ENCODE data around the gene MRLN.
"Not testable (repeated sequence)": the region's sequence is repeated elsewhere in the genome, so short reads cannot be mapped to it uniquely, and the experiment has no call there.

Gene MRLN

GRCh38 chr10:59762505-59762904 lies 9.2 kb upstream of the MRLN start:
- no peak overlapping the region for H3K27ac Mint-ChIP-seq

GRCh38 chr10:59757966-59758365 lies 4.7 kb upstream of the MRLN start:
- H3K27me3 Mint-ChIP-seq: no peaks in the 10 kb centered on the region
- H3K27ac Mint-ChIP-seq: no peak overlapping the region
- H3K4me1 Mint-ChIP-seq: no peaks in the 10 kb centered on the region
- H3K9me3 Mint-ChIP-seq: no peaks in the 10 kb centered on the region
- H3K36me3 Mint-ChIP-seq: no peaks in the 10 kb centered on the region
- H3K4me3 Mint-ChIP-seq: no peak overlapping the region
- peak; percentile 47 for ATAC-seq

More at GRCh38 chr10:59762505-59762904, 9.2 kb upstream of the MRLN start:
- Mint-ChIP-seq H3K27me3 (peaks cover 13% of the 10 kb centered on the region), H3K9me3 (no peaks in the 10 kb centered on the region), H3K4me3 (no peak overlapping the region), H3K4me1 (no peaks in the 10 kb centered on the region), H3K36me3 (no peaks in the 10 kb centered on the region)
- ATAC-seq: no peak

GRCh38 chr10:59754951-59755350 lies 1.7 kb upstream of the MRLN start:
- Mint-ChIP-seq H3K27me3 (peaks cover 15% of the 10 kb centered on the region), H3K27ac (no peak overlapping the region), H3K4me1 (no peaks in the 10 kb centered on the region), H3K36me3 (no peaks in the 10 kb centered on the region), H3K9me3 (no peaks in the 10 kb centered on the region), H3K4me3 (no peak overlapping the region)
- ATAC-seq: no peak

DNA sequence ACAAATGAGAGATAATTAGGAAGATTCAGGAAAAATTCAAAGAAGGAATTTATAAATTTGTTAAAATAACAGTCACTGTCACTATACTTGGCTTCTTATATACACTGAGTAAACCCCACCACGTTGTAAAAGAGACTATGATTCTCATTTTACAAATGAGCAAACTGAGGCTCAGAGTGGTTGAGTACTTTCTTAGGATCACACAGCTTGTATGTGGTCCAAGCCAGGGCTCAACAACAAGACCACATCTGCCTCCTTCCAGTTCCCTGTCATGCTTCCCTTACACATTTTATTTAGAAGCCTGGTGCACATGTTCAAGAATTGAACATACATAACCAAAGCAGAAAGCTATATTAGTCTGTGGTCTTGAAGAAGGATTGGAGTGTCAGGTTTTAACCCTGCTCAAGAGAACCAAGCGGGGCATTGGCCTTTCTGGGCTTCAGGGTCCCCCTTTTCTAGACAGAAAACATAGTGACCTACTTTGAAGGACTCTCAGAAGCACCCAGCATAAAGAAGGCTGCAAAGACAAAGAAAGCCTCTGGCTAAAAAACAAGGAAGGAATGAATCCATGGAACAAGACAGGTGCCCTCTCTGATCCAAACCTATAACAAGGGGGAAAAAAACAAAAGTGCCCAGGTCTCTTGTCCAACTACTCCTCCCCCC lies 846 bp downstream of the MRLN start:
- no peak overlapping the region for H3K27ac Mint-ChIP-seq
- H3K9me3 Mint-ChIP-seq: no peaks in the 10 kb centered on the region
- ATAC-seq: no peak
- peaks cover 29% of the 10 kb centered on the region for H3K27me3 Mint-ChIP-seq
- no peaks in the 10 kb centered on the region for H3K4me1 Mint-ChIP-seq
- no peak overlapping the region for H3K4me3 Mint-ChIP-seq
- H3K36me3 Mint-ChIP-seq: no peaks in the 10 kb centered on the region

GRCh38 chr10:59750155-59750945 lies 2.9 kb downstream of the MRLN start:
- H3K4me1 Mint-ChIP-seq: no peaks in the 10 kb centered on the region
- H3K36me3 Mint-ChIP-seq: no peaks in the 10 kb centered on the region
- ATAC-seq: no peak
- H3K27me3 Mint-ChIP-seq: peaks cover 29% of the 10 kb centered on the region
- H3K4me3 Mint-ChIP-seq: no peak overlapping the region
- H3K27ac Mint-ChIP-seq: no peak overlapping the region
- H3K9me3 Mint-ChIP-seq: no peaks in the 10 kb centered on the region

DNA sequence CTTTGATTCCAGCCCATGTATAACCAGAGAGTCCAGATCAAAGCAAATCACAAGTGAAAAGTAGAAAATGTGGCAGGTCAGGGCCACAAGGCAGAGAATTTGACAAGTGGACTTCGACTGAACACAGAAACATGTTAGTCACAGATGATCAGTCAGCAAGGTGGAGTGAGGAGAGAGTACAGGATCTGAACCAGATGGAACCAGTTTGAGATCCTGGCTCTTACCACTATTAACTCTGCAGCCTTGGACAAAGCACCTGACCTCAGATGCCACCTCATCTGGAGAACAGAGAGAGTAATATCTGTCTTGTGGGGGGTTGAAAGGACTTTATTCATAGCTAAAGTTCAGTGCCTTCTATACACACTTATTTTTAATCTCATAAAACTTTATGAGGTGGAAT lies 4.4 kb downstream of the MRLN start:
- no peak for ATAC-seq
- no peak overlapping the region for H3K4me3 Mint-ChIP-seq
- H3K4me1 Mint-ChIP-seq: no peaks in the 10 kb centered on the region
- H3K27me3 Mint-ChIP-seq: peaks cover 29% of the 10 kb centered on the region
- H3K27ac Mint-ChIP-seq: no peak overlapping the region
- H3K36me3 Mint-ChIP-seq: no peaks in the 10 kb centered on the region
- no peaks in the 10 kb centered on the region for H3K9me3 Mint-ChIP-seq

GRCh38 chr10:59745163-59745650 lies 8.0 kb downstream of the MRLN start:
- Mint-ChIP-seq H3K9me3 (peaks cover 2% of the 10 kb centered on the region), H3K27ac (no peak overlapping the region), H3K4me1 (no peaks in the 10 kb centered on the region), H3K27me3 (peaks cover 17% of the 10 kb centered on the region), H3K36me3 (no peaks in the 10 kb centered on the region), H3K4me3 (no peak overlapping the region)
- no peak for ATAC-seq

- peaks cover 13% of the 10 kb centered on the region for H3K27me3 Mint-ChIP-seq
- H3K4me1 Mint-ChIP-seq, H3K4me3 Mint-ChIP-seq, ATAC-seq, H3K27ac Mint-ChIP-seq, H3K9me3 Mint-ChIP-seq, H3K36me3 Mint-ChIP-seq: not testable (repeated sequence)
Measured at GRCh38 chr10:59744762-59745161, 8.5 kb downstream of the MRLN start.

GRCh38 chr10:59744156-59744555 lies 9.1 kb downstream of the MRLN start:
- not testable (repeated sequence) for ATAC-seq

DNA sequence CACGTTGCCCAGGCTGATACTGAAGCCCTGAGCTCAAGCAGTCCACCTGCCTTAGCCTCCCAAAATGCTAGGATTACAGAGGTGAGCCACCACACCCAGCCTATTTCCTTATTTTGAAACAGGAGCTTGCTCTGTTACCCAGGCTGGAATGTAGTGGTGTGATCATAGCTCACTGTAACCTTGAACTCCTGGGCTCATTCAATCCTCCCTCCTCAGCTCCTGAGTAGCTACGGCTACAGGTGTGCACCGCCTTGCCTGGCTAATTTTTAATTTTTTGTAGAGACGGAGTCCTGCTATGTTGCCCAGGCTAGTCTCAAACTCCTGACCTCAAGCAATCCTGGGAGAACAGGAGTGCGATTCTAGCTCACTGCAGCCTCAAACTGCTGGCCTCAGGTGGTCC lies 11.7 kb downstream of the MRLN start:
- Mint-ChIP-seq H3K9me3 (peaks cover 2% of the 10 kb centered on the region), H3K27me3 (peaks cover 10% of the 10 kb centered on the region), H3K4me1 (no peaks in the 10 kb centered on the region), H3K27ac (no peak overlapping the region), H3K36me3 (no peaks in the 10 kb centered on the region), H3K4me3 (no peak overlapping the region)
- no peak for ATAC-seq

More at GRCh38 chr10:59744156-59744555, 9.1 kb downstream of the MRLN start:
- not testable (repeated sequence) for H3K27ac Mint-ChIP-seq, H3K36me3 Mint-ChIP-seq, H3K4me3 Mint-ChIP-seq, H3K9me3 Mint-ChIP-seq, H3K4me1 Mint-ChIP-seq
- H3K27me3 Mint-ChIP-seq: peaks cover 13% of the 10 kb centered on the region

- H3K4me1 Mint-ChIP-seq: no peaks in the 10 kb centered on the region
- H3K27me3 Mint-ChIP-seq: peaks cover 10% of the 10 kb centered on the region
- no peak for ATAC-seq
- H3K36me3 Mint-ChIP-seq: no peaks in the 10 kb centered on the region
- H3K27ac Mint-ChIP-seq: no peak overlapping the region
- H3K4me3 Mint-ChIP-seq: no peak overlapping the region
- peaks cover 2% of the 10 kb centered on the region for H3K9me3 Mint-ChIP-seq
Measured at GRCh38 chr10:59741048-59741447, 12.2 kb downstream of the MRLN start.

GRCh38 chr10:59736749-59737148 lies 16.5 kb downstream of the MRLN start:
- Mint-ChIP-seq H3K4me1 (peaks cover 7% of the 10 kb centered on the region), H3K27ac (no peak overlapping the region), H3K27me3 (peaks cover 25% of the 10 kb centered on the region), H3K36me3 (no peaks in the 10 kb centered on the region), H3K4me3 (no peak overlapping the region), H3K9me3 (no peaks in the 10 kb centered on the region)
- ATAC-seq: no peak

DNA sequence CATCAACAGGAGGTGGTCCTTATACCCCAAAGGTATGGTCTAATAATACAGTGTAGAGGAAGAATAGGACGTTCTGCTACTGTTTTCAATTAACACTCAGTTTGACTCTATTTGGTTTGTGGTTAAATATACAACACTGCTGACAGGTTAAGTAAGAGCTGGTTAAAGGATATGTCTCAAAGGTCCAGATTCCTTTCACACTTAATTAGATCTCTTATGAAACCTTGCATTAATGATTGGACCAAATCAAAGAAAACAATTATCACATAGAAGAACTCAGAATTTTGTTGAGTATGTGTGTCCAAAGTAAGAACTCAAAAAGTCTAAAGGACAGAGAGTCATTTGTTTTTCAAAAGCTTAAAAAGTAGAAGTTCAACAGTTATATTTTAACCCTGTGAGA lies 18.0 kb downstream of the MRLN start:
- Mint-ChIP-seq H3K9me3 (no peaks in the 10 kb centered on the region), H3K4me1 (peaks cover 7% of the 10 kb centered on the region), H3K27ac (no peak overlapping the region), H3K4me3 (no peak overlapping the region), H3K27me3 (peaks cover 25% of the 10 kb centered on the region), H3K36me3 (no peaks in the 10 kb centered on the region)
- ATAC-seq: no peak

DNA sequence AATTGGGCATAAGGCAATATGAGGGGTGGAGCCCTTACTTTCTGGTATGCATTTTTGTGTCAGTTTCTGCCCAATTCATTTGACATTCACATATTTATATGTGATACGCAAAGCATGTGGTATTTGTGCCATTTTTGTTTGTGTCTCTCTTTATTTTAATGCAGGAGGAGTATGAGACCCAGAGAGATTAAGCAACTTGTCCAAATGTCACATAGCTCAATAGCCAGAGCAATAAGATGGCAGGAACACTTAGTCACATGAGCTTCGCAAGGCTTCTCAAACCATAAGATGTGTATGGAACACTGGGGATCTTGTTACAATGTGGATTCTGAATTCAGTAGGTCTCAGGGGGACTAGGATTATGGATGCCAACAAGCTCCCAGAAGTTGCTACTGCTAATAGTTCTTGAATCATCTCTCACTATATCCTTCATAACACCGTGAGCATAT lies 19.2 kb downstream of the MRLN start:
- Mint-ChIP-seq H3K4me3 (no peak overlapping the region), H3K27me3 (peaks cover 25% of the 10 kb centered on the region)
- no peak for ATAC-seq

GRCh38 chr10:59733321-59734013 lies 19.8 kb downstream of the MRLN start:
- H3K4me3 Mint-ChIP-seq, H3K27ac Mint-ChIP-seq, H3K9me3 Mint-ChIP-seq, H3K4me1 Mint-ChIP-seq, H3K36me3 Mint-ChIP-seq, ATAC-seq: not testable (repeated sequence)
- peaks cover 20% of the 10 kb centered on the region for H3K27me3 Mint-ChIP-seq

More for the DNA sequence above, 19.2 kb downstream of the MRLN start:
- Mint-ChIP-seq H3K4me1 (peaks cover 7% of the 10 kb centered on the region), H3K9me3 (no peaks in the 10 kb centered on the region), H3K27ac (no peak overlapping the region), H3K36me3 (no peaks in the 10 kb centered on the region)
